ENCODE results near the gene DMXL1.

GRCh38 chr5:119269061-119269944, 198.4 kb downstream of the DMXL1 start:
- no peak for TF ChIP-seq EZH2 (IDR thresholded peaks at IDR 0.05; ENCODE audit: insufficient read depth, poor library complexity, severe bottlenecking)
- no peak for TF ChIP-seq EZH2phosphoT487 (IDR thresholded peaks at IDR 0.05; ENCODE audit: insufficient read depth, low read depth)

Data from GM23248 (cell line).